Measurements from ENCODE around the gene FUT7. TPM values are rescaled to one million over a fixed set of nuclear protein-coding genes. Genes with fewer than 3 reads are reported as not detected.

FUT7 gene
- total and polyA plus RNA-seq, 2 of the 13 experiments (the other 11 are each of a cell fraction or from before 2014, with no cell fraction given) = 0.05 TPM; not detected in 1

GRCh38 chr9:137051145-137051724, 19.3 kb upstream of the FUT7 start (continued):
- TF ChIP-seq RNF219 (CRISPR knock-in tag; IDR thresholded peaks at IDR 0.05) (no peak), ZC3H13 (CRISPR knock-in tag; IDR thresholded peaks at IDR 0.05) (no peak), ZFP36 (IDR thresholded peaks at IDR 0.05; ENCODE audit: borderline replicate concordance, low read depth, low read length, partially characterized antibody) (no peak), DNMT3B (CRISPR knock-in tag; conservative IDR thresholded peaks at IDR 0.05) (no peak), ZNF143 (CRISPR knock-in tag; IDR thresholded peaks at IDR 0.05) (no peak), ZSCAN21 (CRISPR knock-in tag; IDR thresholded peaks at IDR 0.05; ENCODE audit: borderline replicate concordance) (no peak), ZNF580 (CRISPR knock-in tag; IDR thresholded peaks at IDR 0.05; ENCODE audit: borderline replicate concordance, low read depth) (no peak), ZNF788 (CRISPR knock-in tag; IDR thresholded peaks at IDR 0.05; ENCODE audit: borderline replicate concordance) (no peak), ARNT (IDR thresholded peaks at IDR 0.05) (no peak), NR2C2 (CRISPR knock-in tag; IDR thresholded peaks at IDR 0.05; ENCODE audit: borderline replicate concordance) (no peak), ZNF710 (CRISPR knock-in tag; IDR thresholded peaks at IDR 0.05; ENCODE audit: borderline replicate concordance) (no peak), POLR2AphosphoS5 (IDR thresholded peaks at IDR 0.05; ENCODE audit: low read depth, low read length) (no peak), ZNF687 (CRISPR knock-in tag; IDR thresholded peaks at IDR 0.05) (no peak; the same call in 1 of the 2 replicates), SPEN (CRISPR knock-in tag; IDR thresholded peaks at IDR 0.05; ENCODE audit: low read depth) (no peak)
